GM18520 (cell line): ENCODE results near the gene BORCS8.
"Not testable (repeated sequence)": the region's sequence is repeated elsewhere in the genome, so short reads cannot be mapped to it uniquely, and the experiment has no call there.

ENCODE experiments used
- ATAC-seq: cut with Tn5 transposase; IDR thresholded peaks from one replicate; pipeline ENCODE4 v1.9.1; 2021; ENCODE audit not compliant: unreplicated experiment

Gene BORCS8

GRCh38 chr19:19192078-19192882 lies at the start of gene BORCS8, which contains the start of gene RFXANK:
TSS of gene BORCS8 (minus strand) at chr19:19192152. CDS start at chr19:19192117, 35 bp downstream.
TSS of gene RFXANK (plus strand) at chr19:19192258. CDS start at chr19:19193947, 1,689 bp downstream.
- peak; percentile 79 for ATAC-seq

- ATAC-seq: no peak
These were observed 48.5 kb upstream of the BORCS8 start for GRCh38 chr19:19240476-19240875.

- ATAC-seq: no peak
These were observed 47.7 kb upstream of the BORCS8 start for GRCh38 chr19:19239675-19240074.

- no peak for ATAC-seq
These were observed 46.4 kb upstream of the BORCS8 start for GRCh38 chr19:19238126-19238894.

GRCh38 chr19:19236173-19236572 lies 44.2 kb upstream of the BORCS8 start:
- no peak for ATAC-seq

GRCh38 chr19:19234220-19234816 lies 42.4 kb upstream of the BORCS8 start:
- ATAC-seq: no peak

- no peak for ATAC-seq
These were observed 40.3 kb upstream of the BORCS8 start for GRCh38 chr19:19232261-19232721.

- no peak for ATAC-seq
These were observed 39.0 kb upstream of the BORCS8 start for GRCh38 chr19:19230999-19231398.

GRCh38 chr19:19229701-19230100 lies 37.7 kb upstream of the BORCS8 start:
- no peak for ATAC-seq

- ATAC-seq: no peak
These were observed 35.3 kb upstream of the BORCS8 start for GRCh38 chr19:19227217-19227616.

- ATAC-seq: no peak
These were observed 34.7 kb upstream of the BORCS8 start for GRCh38 chr19:19226663-19227062.

GRCh38 chr19:19226204-19226603 lies 34.3 kb upstream of the BORCS8 start:
- ATAC-seq: no peak

- no peak for ATAC-seq
These were observed 33.0 kb upstream of the BORCS8 start for GRCh38 chr19:19224852-19225494.

- no peak for ATAC-seq
These were observed 32.3 kb upstream of the BORCS8 start for GRCh38 chr19:19224150-19224851.

GRCh38 chr19:19223636-19224035 lies 31.7 kb upstream of the BORCS8 start:
- no peak for ATAC-seq

GRCh38 chr19:19223060-19223459 lies 31.1 kb upstream of the BORCS8 start:
- ATAC-seq: no peak

GRCh38 chr19:19221000-19221399 lies 29.0 kb upstream of the BORCS8 start:
- not testable (repeated sequence) for ATAC-seq

GRCh38 chr19:19218911-19219310 lies 27.0 kb upstream of the BORCS8 start:
- no peak for ATAC-seq

GRCh38 chr19:19217099-19217498 lies 25.1 kb upstream of the BORCS8 start:
- no peak for ATAC-seq

- no peak for ATAC-seq
These were observed 23.8 kb upstream of the BORCS8 start for GRCh38 chr19:19215792-19216191.
